Lung (tissue), 12 donors: ENCODE measurements around the gene ADAM12. TPM values are rescaled to one million over a fixed set of nuclear protein-coding genes. Genes with fewer than 3 reads are reported as not detected.

ENCODE experiments used
- ATAC-seq: fragments of 200-7000 bp; cut with Tn5 transposase; one replicate; pipeline ENCODE4 v1.9.1; 2020; ENCODE audit warnings: moderate number of reproducible peaks; ENCODE audit not compliant: insufficient read depth, low FRiP score
- DNase-seq, 3 donors: peaks; one replicate each; pipeline ENCODE4 v3.0.0-alpha.2; 2013 to 2017
- H3K27ac ChIP-seq, 2 donors: one replicate each; pipeline ENCODE4 v1.5.1; 2013; ENCODE audit warnings: mild to moderate bottlenecking in 2 of 2, moderate library complexity in 2 of 2, control low read depth in 1 of 2, inconsistent platforms in 1 of 2, low read depth in 1 of 2, low read length in 1 of 2
- H3K27me3 ChIP-seq, 3 donors: one replicate each; pipeline ENCODE4 v1.5.1; 2013; ENCODE audit warnings: low read length in 2 of 3; ENCODE audit not compliant: control insufficient read depth in 3 of 3, insufficient read depth in 3 of 3
- H3K36me3 ChIP-seq, 4 donors: one replicate each; pipeline ENCODE4 v1.5.1; 2013; ENCODE audit warnings: low read length in 4 of 4, mild to moderate bottlenecking in 1 of 4, moderate library complexity in 1 of 4; ENCODE audit not compliant: control insufficient read depth in 4 of 4, insufficient read depth in 4 of 4
- H3K4me1 ChIP-seq, 5 donors: one replicate each; pipeline ENCODE4 v1.5.1; 2013; ENCODE audit warnings: low read length in 5 of 5, mild to moderate bottlenecking in 2 of 5, moderate library complexity in 1 of 5; ENCODE audit not compliant: control insufficient read depth in 5 of 5, insufficient read depth in 5 of 5
- H3K4me3 ChIP-seq: one replicate; pipeline ENCODE4 v1.5.1; 2013; ENCODE audit warnings: mild to moderate bottlenecking, control low read depth, moderate library complexity
- H3K9ac ChIP-seq, 2 donors: one replicate each; pipeline ENCODE4 v1.5.1; 2013; ENCODE audit warnings: low read length in 2 of 2, control low read depth in 1 of 2; ENCODE audit not compliant: insufficient read depth in 1 of 2
- H3K9me3 ChIP-seq, 4 donors: one replicate each; pipeline ENCODE4 v1.5.1; 2013; ENCODE audit warnings: low read length in 3 of 4, mild to moderate bottlenecking in 1 of 4, moderate library complexity in 1 of 4; ENCODE audit not compliant: control insufficient read depth in 4 of 4, insufficient read depth in 3 of 4
- CTCF ChIP-seq: IDR thresholded peaks from 2 replicates; pipeline ENCODE4 v1.5.1; 2012; ENCODE audit warnings: mild to moderate bottlenecking; ENCODE audit errors: control extremely low read depth, extremely low read depth
- WGBS, 2 donors: extraction: QIAGEN DNeasy Blood & Tissue Kit; methylation state at CpG; one replicate each; pipeline ENCODE4 v1.1.7; 2013; 5-methylcytosine and 5-hydroxymethylcytosine counted together
- polyA plus RNA-seq, 2 donors: library from polyadenylated mRNA; stranded (reverse); fragments of 200-250 nt; gene quantifications; one replicate each; pipeline ENCODE4 v1.2.1, GENCODE V29; 2013
- total RNA-seq, 2 donors: library from RNA; depleted of rRNA in 1 of 2; stranded (reverse); fragments of >200 nt in 1 of 2; gene quantifications; one replicate each; pipeline ENCODE4 v1.2.1, GENCODE V29; 2014 to 2021
- donor health status: control.
- donor health status: control.
- donor health status: Bipolar disorder and iron deficiency.
- donor health status: healthy.
- donor health status: DM: yes; HTN: yes; CAD: no.

ADAM12 gene
- total and polyA plus RNA-seq, 4 donors, result 0.16 to 5.8 (median 0.85) TPM

- Histone ChIP-seq H3K9me3 (no peaks in the 10 kb centered on the region), H3K36me3 (no peaks in the 10 kb centered on the region), H3K9ac (no peak overlapping the region), H3K27ac (peak overlapping the region in 1 of 2 donors; percentile 15), H3K27me3 (no peaks in the 10 kb centered on the region), H3K4me1 (peaks cover 3 to 13% (median 10%) of the 10 kb centered on the region in 5 donors), H3K4me3 (no peak overlapping the region)
- DNase-seq (no peak), ATAC-seq (no peak)
- 95% methylated on average over 4 of the region's 4 CpGs for WGBS, 2 donors
- no peak for TF ChIP-seq CTCF
These were observed 347.2 kb downstream of the ADAM12 start for GRCh38 chr10:126041117-126041516.

GRCh38 chr10:126037946-126038345 is 350.3 kb downstream of the ADAM12 start:
- no peak for DNase-seq
- Histone ChIP-seq H3K4me1 (peaks cover 3 to 13% (median 9%) of the 10 kb centered on the region in 5 donors), H3K4me3 (no peak overlapping the region), H3K27ac (no peak overlapping the region), H3K9ac (no peak overlapping the region), H3K36me3 (peaks cover 0 to 7% (median 0%) of the 10 kb centered on the region in 4 donors), H3K27me3 (no peaks in the 10 kb centered on the region), H3K9me3 (peaks cover 0 to 4% (median 1%) of the 10 kb centered on the region in 4 donors)
- 84 to 85% methylated on average over 10 of the region's 10 CpGs for WGBS, 2 donors
- no peak for ATAC-seq
- no peak for TF ChIP-seq CTCF

- H3K9me3 ChIP-seq, result peaks cover 0 to 4% (median 1%) of the 10 kb centered on the region in 4 donors
- no peak overlapping the region for H3K9ac ChIP-seq
- peaks cover 0 to 3% (median 0%) of the 10 kb centered on the region in 5 donors for H3K4me1 ChIP-seq
- H3K36me3 ChIP-seq, result peaks cover 0 to 7% (median 0%) of the 10 kb centered on the region in 4 donors
- H3K27me3 ChIP-seq, result no peaks in the 10 kb centered on the region
- H3K4me3 ChIP-seq, result no peak overlapping the region
- H3K27ac ChIP-seq, result no peak overlapping the region
- WGBS, 2 donors, result 35 to 56% methylated on average over 5 of the region's 5 CpGs
- DNase-seq (no peak), ATAC-seq (no peak)
- no peak for TF ChIP-seq CTCF
These were observed 351.8 kb downstream of the ADAM12 start for GRCh38 chr10:126036515-126036914.

GRCh38 chr10:126034586-126034985 is 353.7 kb downstream of the ADAM12 start:
- ATAC-seq (no peak), DNase-seq (no peak)
- Histone ChIP-seq H3K9me3 (peaks cover 0 to 4% (median 2%) of the 10 kb centered on the region in 4 donors), H3K9ac (no peak overlapping the region), H3K27me3 (no peaks in the 10 kb centered on the region), H3K4me1 (no peaks in the 10 kb centered on the region), H3K4me3 (no peak overlapping the region), H3K36me3 (peaks cover 0 to 9% (median 0%) of the 10 kb centered on the region in 4 donors), H3K27ac (no peak overlapping the region)
- WGBS, 2 donors, result 94 to 95% methylated on average over 2 of the region's 2 CpGs
- TF ChIP-seq CTCF, result no peak
